HepG2 (cell line): Measurements from ENCODE around the gene PRRT1B. TPM values are rescaled to one million over a fixed set of nuclear protein-coding genes. Genes with fewer than 3 reads are reported as not detected.

ENCODE experiments used
- IKZF5 ChIP-seq: IDR thresholded peaks from 2 replicates; pipeline ENCODE4 v1.6.1; 2018; ENCODE audit warnings: missing genetic modification reagents, mild to moderate bottlenecking, missing compliant biosample characterization
- MEIS2 ChIP-seq: sonication (generic); formaldehyde crosslinking; IDR thresholded peaks from 2 replicates; pipeline ENCODE4 v1.9.0; 2021; ENCODE audit warnings: mild to moderate bottlenecking, missing genetic modification reagents
- PBX3 ChIP-seq: sonication (generic); formaldehyde crosslinking; IDR thresholded peaks from 2 replicates; pipeline ENCODE4 v1.8.1; 2023; ENCODE audit warnings: missing genetic modification reagents, inconsistent platforms, borderline replicate concordance
- PREB ChIP-seq: sonication (generic); formaldehyde crosslinking; IDR thresholded peaks from 2 replicates; pipeline ENCODE4 v1.4.0; 2020; ENCODE audit warnings: missing genetic modification reagents
- ZNF574 ChIP-seq: sonication (generic); formaldehyde crosslinking; IDR thresholded peaks from 2 replicates; pipeline ENCODE4 v1.4.0; 2020; ENCODE audit warnings: missing genetic modification reagents
- ZNF770 ChIP-seq: sonication (generic); formaldehyde crosslinking; IDR thresholded peaks from 2 replicates; pipeline ENCODE4 v1.5.0; 2020; ENCODE audit warnings: mild to moderate bottlenecking, missing genetic modification reagents
- polyA plus RNA-seq, 8 experiments: library from polyadenylated mRNA; depleted of rRNA in 3 of 8; stranded (reverse) in 7 of 8; unstranded in 1 of 8; fragments of >200 nt; fragmentation: Illumina TruSeq in 4 of 8; extraction: Trizol in 4 of 8; gene quantifications; 2 replicates each; pipeline versions ENCODE4 v1.2.1 to v1.2.3, GENCODE V29; 2011 to 2016; ENCODE audit warnings: low read depth in 4 of 8, missing spikeins in 1 of 8, mixed read lengths in 1 of 8; ENCODE audit not compliant: insufficient read depth in 1 of 8
- total RNA-seq, 5 experiments: library from RNA; depleted of rRNA; stranded (reverse); fragments of >200 nt; fragmentation: Illumina TruSeq; extraction: Trizol; gene quantifications; 2 replicates each; pipeline ENCODE4 v1.2.3, GENCODE V29; 2016; ENCODE audit warnings: low read depth in 1 of 5

Gene PRRT1B
- total and polyA plus RNA-seq, 2 of the 13 experiments (the other 11 are each of a cell fraction or from before 2014, with no cell fraction given) = not detected

- TF ChIP-seq PREB (CRISPR knock-in tag) (no peak), ZNF574 (CRISPR knock-in tag) (no peak), PBX3 (CRISPR knock-in tag) (no peak), ZNF770 (peak; percentile 95), MEIS2 (no peak), IKZF5 (CRISPR knock-in tag) (no peak)
Measured at GRCh38 chr9:131557855-131558548, 12.7 kb downstream of the PRRT1B start (continued).
